GM20000 (cell line): ENCODE measurements around the gene ARID3B.
A peak's percentile ranks its signal among the peaks of the same experiment; 100 is the strongest.

Experiments
- DNase-seq: peaks from one replicate; pipeline ENCODE4 v3.0.0; 2012; ENCODE audit warnings: low spot score
- CTCF ChIP-seq: IDR thresholded peaks from 2 replicates; pipeline ENCODE4 v1.5.1; 2012; ENCODE audit warnings: mild to moderate bottlenecking, control low read depth; ENCODE audit errors: extremely low read depth, missing control alignments

ARID3B gene

GRCh38 chr15:74616996-74617395 lies 76.0 kb downstream of the ARID3B start:
- TF ChIP-seq CTCF = no peak
- no peak for DNase-seq

- no peak for DNase-seq
- TF ChIP-seq CTCF = no peak
These were observed 78.0 kb downstream of the ARID3B start for GRCh38 chr15:74618841-74619596.

- no peak for DNase-seq
- no peak for TF ChIP-seq CTCF
These were observed 79.1 kb downstream of the ARID3B start for GRCh38 chr15:74619916-74620635.

GRCh38 chr15:74620636-74621545 lies 79.9 kb downstream of the ARID3B start:
- TF ChIP-seq CTCF = peak; percentile 98
- peak; percentile 81 for DNase-seq

GRCh38 chr15:74621546-74621920 lies 80.5 kb downstream of the ARID3B start:
- TF ChIP-seq CTCF = no peak
- DNase-seq = no peak

GRCh38 chr15:74621936-74622335 lies 80.9 kb downstream of the ARID3B start:
- no peak for DNase-seq
- TF ChIP-seq CTCF = no peak
